DOHH2 (cell line): ENCODE data around the gene PKP4.
"Not testable (repeated sequence)": the region's sequence is repeated elsewhere in the genome, so short reads cannot be mapped to it uniquely, and the experiment has no call there.

Experiments
- H3F3A ChIP-seq: fragments of 200-600 bp; sonication (generic), shearing (Covaris generic); 2 replicates; pipeline ENCODE4 v1.6.0; 2016; ENCODE audit warnings: antibody characterized with exemption, mild to moderate bottlenecking; ENCODE audit not compliant: control insufficient read depth, insufficient read depth
- H3K27ac ChIP-seq: fragments of 200-600 bp; sonication (generic); 2 replicates; pipeline ENCODE4 v1.5.1; 2014; ENCODE audit warnings: low read depth, mild to moderate bottlenecking, low read length, moderate library complexity
- H3K27me3 ChIP-seq: fragments of 200-600 bp; sonication (generic); 2 replicates; pipeline ENCODE4 v1.6.1; 2014; ENCODE audit warnings: mild to moderate bottlenecking, low read length, mixed read lengths; ENCODE audit not compliant: control insufficient read depth
- H3K36me3 ChIP-seq: fragments of 200-600 bp; sonication (generic); 2 replicates; pipeline ENCODE4 v1.6.1; 2014; ENCODE audit warnings: mild to moderate bottlenecking, low read length, moderate library complexity, mixed read lengths; ENCODE audit not compliant: control insufficient read depth
- H3K4me1 ChIP-seq: fragments of 200-600 bp; sonication (generic); 2 replicates; pipeline ENCODE4 v1.6.1; 2014; ENCODE audit warnings: mild to moderate bottlenecking, low read length, mixed read lengths; ENCODE audit not compliant: control insufficient read depth
- H3K4me2 ChIP-seq: fragments of 200-600 bp; sonication (generic); 2 replicates; pipeline ENCODE4 v1.6.0; 2014; ENCODE audit warnings: mild to moderate bottlenecking, low read length, moderate library complexity
- H3K4me3 ChIP-seq: fragments of 200-600 bp; sonication (generic); 2 replicates; pipeline ENCODE4 v1.5.1; 2014; ENCODE audit warnings: mild to moderate bottlenecking, low read length, mixed read lengths
- H3K79me2 ChIP-seq: fragments of 200-600 bp; sonication (generic); 2 replicates; pipeline ENCODE4 v1.6.1; 2014; ENCODE audit warnings: mild to moderate bottlenecking, low read length, mixed read lengths; ENCODE audit not compliant: control insufficient read depth
- H3K9me2 ChIP-seq: fragments of 200-600 bp; sonication (generic); replicated peaks from 2 replicates; pipeline ENCODE4 v1.6.1; 2014; ENCODE audit warnings: mild to moderate bottlenecking, low read length, mixed read lengths; ENCODE audit not compliant: control insufficient read depth
- H3K9me3 ChIP-seq: fragments of 200-600 bp; sonication (generic); 2 replicates; pipeline ENCODE4 v1.6.1; 2014; ENCODE audit warnings: antibody characterized with exemption, low read length, mixed read lengths; ENCODE audit not compliant: control insufficient read depth, insufficient read depth
- H4K20me1 ChIP-seq: fragments of 200-600 bp; sonication (generic); 2 replicates; pipeline ENCODE4 v1.6.0; 2014; ENCODE audit warnings: low read depth, mild to moderate bottlenecking, antibody characterized with exemption, low read length, moderate library complexity; ENCODE audit not compliant: control insufficient read depth, insufficient read depth
- CTCF ChIP-seq: fragments of 200-600 bp; sonication (generic); IDR thresholded peaks from one replicate; pipeline ENCODE4 v1.5.1; 2014; ENCODE audit warnings: antibody characterized with exemption, mild to moderate bottlenecking, low read depth, low read length; ENCODE audit not compliant: poor library complexity, severe bottlenecking
- EZH2phosphoT487 ChIP-seq: fragments of 200-600 bp; sonication (generic); IDR thresholded peaks from 2 replicates; pipeline ENCODE4 v1.6.1; 2017; ENCODE audit warnings: borderline replicate concordance, mild to moderate bottlenecking, antibody characterized with exemption, low read length, moderate library complexity, mixed read lengths

The PKP4 gene

GRCh38 chr2:158699323-158699722, 242.6 kb downstream of the PKP4 start:
- no peak overlapping the region for H3K4me3 ChIP-seq

GRCh38 chr2:158701101-158701500, 244.3 kb downstream of the PKP4 start:
- no peak for TF ChIP-seq CTCF
- no peak for TF ChIP-seq EZH2phosphoT487
- no peaks in the 10 kb centered on the region for H3K36me3 ChIP-seq
- no peaks in the 10 kb centered on the region for H3K9me3 ChIP-seq
- H3K4me1 ChIP-seq: no peaks in the 10 kb centered on the region
- no peak overlapping the region for H3K4me3 ChIP-seq
- no peaks in the 10 kb centered on the region for H3F3A ChIP-seq
- no peak overlapping the region for H3K27ac ChIP-seq
- no peaks in the 10 kb centered on the region for H3K9me2 ChIP-seq
- no peak overlapping the region for H3K4me2 ChIP-seq
- H3K27me3 ChIP-seq: no peaks in the 10 kb centered on the region
- H4K20me1 ChIP-seq: no peaks in the 10 kb centered on the region
- H3K79me2 ChIP-seq: no peaks in the 10 kb centered on the region

More at GRCh38 chr2:158699323-158699722, 242.6 kb downstream of the PKP4 start:
- Histone ChIP-seq H3F3A (no peaks in the 10 kb centered on the region), H3K9me2 (no peaks in the 10 kb centered on the region), H3K27me3 (no peaks in the 10 kb centered on the region), H3K79me2 (no peaks in the 10 kb centered on the region), H3K9me3 (no peaks in the 10 kb centered on the region), H3K4me1 (no peaks in the 10 kb centered on the region), H4K20me1 (no peaks in the 10 kb centered on the region), H3K36me3 (no peaks in the 10 kb centered on the region), H3K4me2 (no peak overlapping the region), H3K27ac (no peak overlapping the region)
- no peak for TF ChIP-seq CTCF
- TF ChIP-seq EZH2phosphoT487: no peak

DNA sequence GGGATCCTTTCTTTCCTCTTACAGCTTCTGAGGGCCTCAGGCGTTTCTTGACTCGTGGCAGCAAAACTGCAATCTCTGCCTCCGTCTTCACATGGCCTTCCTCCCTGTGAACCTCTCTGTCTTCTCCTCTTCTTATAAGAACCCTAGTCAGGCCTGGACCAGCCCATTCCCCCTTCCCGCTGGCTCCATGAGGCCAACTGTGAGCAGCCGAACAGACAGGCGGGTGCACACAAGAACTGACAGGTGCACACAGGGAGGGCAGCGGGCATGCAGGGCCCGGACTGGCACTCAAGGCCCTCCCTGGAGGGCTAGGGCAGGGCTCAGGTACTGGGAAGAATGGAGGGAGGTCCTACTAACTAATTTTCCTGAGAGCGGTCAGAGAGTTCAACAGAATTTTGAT, 246.0 kb downstream of the PKP4 start:
- H3K4me1 ChIP-seq: no peaks in the 10 kb centered on the region
- H3F3A ChIP-seq: no peaks in the 10 kb centered on the region
- no peaks in the 10 kb centered on the region for H3K27me3 ChIP-seq
- TF ChIP-seq EZH2phosphoT487 (no peak), CTCF (no peak)
- H3K36me3 ChIP-seq: no peaks in the 10 kb centered on the region
- H3K27ac ChIP-seq: no peak overlapping the region
- H3K4me3 ChIP-seq: no peak overlapping the region
- no peaks in the 10 kb centered on the region for H4K20me1 ChIP-seq
- no peaks in the 10 kb centered on the region for H3K9me2 ChIP-seq
- H3K4me2 ChIP-seq: no peak overlapping the region
- no peaks in the 10 kb centered on the region for H3K79me2 ChIP-seq
- H3K9me3 ChIP-seq: no peaks in the 10 kb centered on the region

DNA sequence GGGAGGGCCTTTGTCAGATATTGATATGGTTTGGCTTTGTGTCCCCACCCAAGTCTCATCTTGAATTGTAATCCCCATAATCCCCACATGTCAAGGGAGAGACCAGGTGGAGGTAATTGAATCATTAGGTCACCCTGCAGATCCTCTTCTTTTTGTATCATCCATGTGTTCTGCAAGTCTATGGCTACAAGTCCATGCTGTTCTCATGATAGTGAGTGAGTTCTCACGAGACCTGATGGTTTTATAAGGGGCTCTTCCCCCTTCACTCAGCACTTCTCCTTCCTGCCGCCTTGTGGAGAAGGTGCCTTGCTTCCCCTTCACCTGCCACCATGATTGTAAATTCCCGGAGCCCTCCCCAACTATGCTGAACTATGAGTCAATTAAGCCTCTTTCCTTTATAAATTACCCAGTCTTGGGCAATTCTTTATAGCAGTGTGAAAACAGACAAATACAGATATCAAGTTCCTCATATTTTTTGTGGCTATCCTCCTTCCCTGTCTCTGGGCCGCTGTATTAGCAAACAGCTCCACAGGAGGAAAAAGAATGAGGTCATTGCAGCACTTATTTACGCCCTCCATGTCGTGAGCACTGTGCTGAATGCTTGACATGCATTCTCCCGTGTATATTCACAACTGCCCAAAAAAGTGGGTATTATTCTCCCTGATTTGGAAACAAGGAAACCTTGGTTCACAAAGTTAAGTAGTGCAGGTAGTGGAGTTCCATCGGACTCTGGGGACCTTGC, 248.1 kb downstream of the PKP4 start:
- not testable (repeated sequence) for H3K9me2 ChIP-seq, H3K36me3 ChIP-seq, H3K9me3 ChIP-seq, H3K4me2 ChIP-seq, H3K79me2 ChIP-seq, H3F3A ChIP-seq, H3K27ac ChIP-seq, H3K4me1 ChIP-seq, H3K4me3 ChIP-seq, H4K20me1 ChIP-seq, H3K27me3 ChIP-seq
